GM10847 (cell line): ENCODE results near the gene DSCAML1.

Experiments used
- POLR2A ChIP-seq: IDR thresholded peaks from 2 replicates; pipeline ENCODE4 v1.6.1; 2011; ENCODE audit not compliant: insufficient read length; ENCODE audit errors: extremely low read depth

Gene DSCAML1

GRCh38 chr11:117816846-117817367 is 19.9 kb upstream of the DSCAML1 start:
- no peak for TF ChIP-seq POLR2A

DNA sequence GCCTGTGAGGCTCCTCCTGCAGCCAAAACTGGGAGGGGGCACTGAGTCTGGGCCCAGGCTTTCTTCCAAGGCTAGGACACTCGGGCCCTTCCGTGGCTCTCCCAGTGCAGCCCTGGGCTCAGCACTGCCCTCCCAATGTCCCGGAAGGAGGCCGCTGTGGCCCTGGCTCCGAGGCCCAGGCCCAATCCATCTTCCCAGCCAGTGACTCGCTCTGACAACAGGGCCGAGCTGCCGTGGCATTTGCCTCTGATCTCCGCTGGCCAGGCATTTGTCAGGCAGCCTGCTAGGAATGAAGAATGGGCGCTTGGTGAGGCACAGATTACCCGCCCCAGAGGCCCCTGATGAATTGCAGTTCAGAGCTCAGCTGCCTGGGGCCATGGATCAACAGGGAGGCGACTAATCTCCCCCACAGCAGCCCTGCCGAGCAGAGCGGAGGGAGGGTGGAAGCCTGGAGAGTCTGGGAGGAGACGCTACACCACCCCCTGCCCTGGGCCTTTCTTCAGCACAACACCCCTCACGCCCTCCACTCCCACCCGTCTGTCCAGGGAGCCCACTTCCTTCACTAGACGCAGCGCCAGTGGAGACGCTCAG is 19.2 kb upstream of the DSCAML1 start:
- TF ChIP-seq POLR2A: no peak

DNA sequence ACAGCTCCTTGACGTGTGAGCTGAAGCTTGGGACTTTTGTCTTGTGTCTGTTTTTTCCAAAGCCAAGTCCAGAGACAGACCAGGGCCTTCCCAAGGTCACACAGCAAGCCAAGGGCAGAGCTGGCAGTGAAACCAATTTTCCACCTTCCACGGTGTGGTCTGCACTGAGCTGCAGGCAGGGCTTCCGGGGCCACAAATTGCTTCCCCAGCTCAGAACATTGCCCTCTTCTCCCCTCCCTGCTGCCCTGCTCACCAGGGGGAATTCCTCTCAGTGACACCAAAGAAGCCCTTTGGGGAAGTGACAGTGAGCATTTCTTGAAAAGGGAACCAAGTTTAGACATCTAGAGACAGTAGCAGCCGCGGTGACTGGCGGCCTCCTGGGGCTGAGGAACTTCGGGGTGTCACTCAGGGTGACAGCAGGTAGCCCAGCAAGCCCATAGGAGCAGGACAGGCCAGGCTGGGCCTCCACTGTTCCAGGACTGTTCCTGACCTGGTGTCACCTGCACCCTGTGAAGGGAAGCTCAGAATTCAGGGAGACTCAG is 18.3 kb upstream of the DSCAML1 start:
- no peak for TF ChIP-seq POLR2A

DNA sequence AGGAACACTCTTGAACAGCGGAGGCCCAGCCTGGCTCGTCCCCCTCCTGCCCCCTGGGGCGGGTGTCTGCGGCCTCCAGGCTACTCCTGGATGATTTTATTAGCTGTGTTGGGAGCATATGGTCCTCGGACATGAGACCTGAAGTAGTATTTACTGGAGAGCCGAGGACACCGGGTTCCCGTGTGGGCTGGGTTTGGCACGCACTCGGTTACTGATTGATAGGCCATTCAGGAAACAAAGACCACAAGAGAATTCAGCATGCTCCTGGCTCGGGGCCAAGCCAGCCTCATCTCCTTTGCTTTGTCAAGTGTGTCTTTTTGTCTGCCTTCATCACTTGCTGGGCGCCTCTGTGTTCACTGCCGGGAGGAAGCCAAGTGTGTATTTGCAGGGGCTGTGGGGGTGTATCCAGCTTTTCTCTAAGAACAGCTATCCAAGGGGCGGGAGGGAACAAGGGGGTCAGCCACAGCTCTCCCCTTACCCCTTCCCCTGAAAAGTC is 17.8 kb upstream of the DSCAML1 start:
- TF ChIP-seq POLR2A: peak; percentile 51

DNA sequence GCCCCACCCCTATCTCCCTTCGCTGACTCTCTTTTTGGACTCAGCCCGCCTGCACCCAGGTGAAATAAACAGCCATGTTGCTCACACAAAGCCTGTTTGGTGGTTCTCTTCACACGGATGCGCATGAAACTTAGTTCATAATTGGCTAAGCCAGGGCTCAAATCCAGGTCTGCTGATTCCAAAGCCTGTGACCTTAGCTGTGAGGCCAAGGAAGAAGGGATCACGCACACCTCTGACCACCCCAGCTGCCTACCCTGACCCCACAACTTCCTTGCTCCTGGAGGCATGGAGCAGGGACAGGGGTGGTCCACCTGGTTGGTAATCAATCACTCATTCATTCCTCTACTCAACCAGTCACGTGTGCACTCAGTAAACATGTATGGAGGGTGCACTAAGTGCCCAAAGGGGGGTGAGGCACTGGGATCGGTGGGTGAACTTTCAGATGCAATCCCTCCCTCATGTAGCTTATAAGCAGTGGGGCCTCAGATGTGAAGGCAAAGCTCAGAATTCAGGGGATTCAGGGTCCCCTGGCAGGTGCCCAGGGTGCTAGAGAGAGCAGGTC is 17.3 kb upstream of the DSCAML1 start:
- TF ChIP-seq POLR2A: no peak

GRCh38 chr11:117809236-117810055 is 12.4 kb upstream of the DSCAML1 start:
- TF ChIP-seq POLR2A: no peak

GRCh38 chr11:117808784-117809183 is 11.8 kb upstream of the DSCAML1 start:
- TF ChIP-seq POLR2A: no peak

DNA sequence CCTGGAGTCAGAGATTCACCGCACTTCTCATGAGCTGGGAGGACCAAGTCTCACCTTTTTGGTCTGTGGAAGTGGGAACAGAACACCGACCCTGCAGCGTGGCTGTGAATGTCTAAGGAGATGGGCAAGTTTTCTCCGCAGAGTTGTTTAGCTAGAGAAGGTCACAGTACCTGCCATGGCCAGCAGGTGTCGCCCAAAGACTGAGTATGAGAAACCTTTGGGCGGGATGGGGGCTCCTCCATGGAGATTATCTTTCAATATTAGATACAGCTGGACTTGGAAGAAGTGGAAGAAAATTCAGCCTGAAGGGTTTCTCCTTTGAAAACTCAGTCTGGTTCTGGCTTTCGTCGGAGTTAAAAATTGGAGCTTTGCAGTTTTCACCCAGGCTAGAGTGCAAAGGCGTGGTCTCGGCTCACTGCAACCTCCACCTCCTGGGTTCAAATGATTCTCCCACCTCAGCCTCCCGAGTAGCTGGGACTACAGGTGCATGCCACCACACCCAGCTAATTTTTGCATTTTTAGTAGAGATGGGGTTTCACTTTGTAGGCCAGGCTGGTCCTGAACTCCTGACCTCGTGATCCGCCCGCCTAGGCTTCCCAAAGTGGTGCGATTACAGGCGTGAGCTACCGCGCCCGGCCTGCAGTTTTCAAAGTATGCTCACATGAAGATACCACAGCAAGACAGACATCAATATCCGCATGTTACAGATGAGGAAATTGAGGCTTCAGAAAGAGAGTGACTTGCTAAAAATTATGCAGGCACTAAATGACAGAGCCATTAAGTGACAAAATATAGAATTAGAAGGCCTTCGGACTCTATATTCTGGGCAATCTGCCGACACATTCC is 10.7 kb upstream of the DSCAML1 start:
- no peak for TF ChIP-seq POLR2A

DNA sequence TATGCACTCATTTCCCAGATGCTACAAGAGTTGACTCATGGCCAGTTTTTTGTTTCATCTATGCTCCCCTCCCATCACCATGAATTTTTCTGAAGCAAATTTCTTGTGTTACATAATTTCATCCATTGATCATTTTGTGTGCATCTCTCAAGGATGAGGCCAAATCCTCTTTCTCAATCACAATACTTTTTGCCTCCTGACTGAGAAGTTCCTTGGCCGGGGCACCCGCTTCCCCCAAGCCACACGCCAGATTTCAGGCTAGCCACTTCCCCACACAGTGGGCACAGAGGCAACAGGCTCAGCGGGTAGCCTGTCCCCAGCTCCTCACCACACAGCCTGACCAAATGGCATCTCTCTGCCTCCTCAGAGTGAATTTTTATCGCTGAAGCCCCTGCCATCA is 9.8 kb upstream of the DSCAML1 start:
- TF ChIP-seq POLR2A: no peak

DNA sequence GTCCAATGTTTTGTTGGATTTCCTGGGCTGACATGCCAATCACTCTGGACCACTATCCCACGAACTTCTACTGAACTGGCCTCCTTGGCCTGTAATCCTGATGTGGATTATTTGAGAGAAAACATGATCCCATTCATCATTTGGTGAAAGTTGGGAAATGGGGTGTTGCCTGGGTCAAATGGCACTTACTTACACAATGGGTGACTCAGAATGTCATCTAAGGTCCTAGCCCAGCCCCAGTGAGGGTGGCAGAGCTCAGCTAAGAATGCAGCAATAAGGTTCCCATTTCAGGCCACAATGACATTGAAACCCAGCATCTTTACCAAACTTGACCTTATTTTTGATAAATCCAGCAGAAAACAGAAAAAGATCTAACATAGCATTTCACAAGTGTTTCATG is 8.0 kb upstream of the DSCAML1 start:
- TF ChIP-seq POLR2A: no peak

DNA sequence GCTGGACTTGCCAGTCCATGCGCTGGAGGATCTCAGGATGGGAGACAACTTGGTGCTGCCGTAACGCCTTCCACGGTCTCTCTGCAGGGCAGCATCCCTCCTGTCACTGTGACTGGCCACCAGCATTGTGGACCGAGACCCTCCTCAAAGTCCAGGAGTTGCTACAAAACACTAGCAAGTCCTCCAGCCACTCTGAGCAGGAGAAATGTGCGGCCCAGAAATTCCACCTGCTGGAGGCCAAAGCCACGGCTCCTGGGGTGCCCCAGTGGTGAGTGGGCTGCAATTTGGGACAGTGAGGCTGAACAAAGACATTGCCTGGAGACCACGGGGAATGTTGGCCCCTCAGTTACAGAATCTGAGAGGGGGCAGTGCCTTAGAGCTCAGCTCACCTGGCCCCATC is 6.9 kb upstream of the DSCAML1 start:
- no peak for TF ChIP-seq POLR2A

DNA sequence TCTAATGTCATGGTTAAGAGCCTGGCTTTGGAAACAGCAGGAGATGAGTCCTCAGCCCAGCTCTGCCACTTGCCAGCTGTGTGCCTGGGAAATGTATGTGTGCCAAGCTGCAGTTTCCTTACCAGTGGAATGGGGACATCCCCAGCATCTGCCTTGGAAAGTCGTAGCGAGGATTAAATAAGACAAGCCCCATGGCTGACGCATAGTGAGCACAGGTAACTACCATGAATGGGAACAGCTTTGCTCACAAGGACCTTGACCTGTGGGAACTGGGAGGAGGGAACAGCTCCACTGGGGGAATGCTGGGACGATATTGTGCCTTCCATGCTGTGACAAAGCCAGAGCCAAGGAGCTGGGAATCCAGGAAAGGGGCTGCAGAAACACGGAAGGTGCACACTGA is 2.6 kb upstream of the DSCAML1 start:
- no peak for TF ChIP-seq POLR2A

GRCh38 chr11:117796456-117796871 is 552 bp downstream of the DSCAML1 start:
- TF ChIP-seq POLR2A: no peak

DNA sequence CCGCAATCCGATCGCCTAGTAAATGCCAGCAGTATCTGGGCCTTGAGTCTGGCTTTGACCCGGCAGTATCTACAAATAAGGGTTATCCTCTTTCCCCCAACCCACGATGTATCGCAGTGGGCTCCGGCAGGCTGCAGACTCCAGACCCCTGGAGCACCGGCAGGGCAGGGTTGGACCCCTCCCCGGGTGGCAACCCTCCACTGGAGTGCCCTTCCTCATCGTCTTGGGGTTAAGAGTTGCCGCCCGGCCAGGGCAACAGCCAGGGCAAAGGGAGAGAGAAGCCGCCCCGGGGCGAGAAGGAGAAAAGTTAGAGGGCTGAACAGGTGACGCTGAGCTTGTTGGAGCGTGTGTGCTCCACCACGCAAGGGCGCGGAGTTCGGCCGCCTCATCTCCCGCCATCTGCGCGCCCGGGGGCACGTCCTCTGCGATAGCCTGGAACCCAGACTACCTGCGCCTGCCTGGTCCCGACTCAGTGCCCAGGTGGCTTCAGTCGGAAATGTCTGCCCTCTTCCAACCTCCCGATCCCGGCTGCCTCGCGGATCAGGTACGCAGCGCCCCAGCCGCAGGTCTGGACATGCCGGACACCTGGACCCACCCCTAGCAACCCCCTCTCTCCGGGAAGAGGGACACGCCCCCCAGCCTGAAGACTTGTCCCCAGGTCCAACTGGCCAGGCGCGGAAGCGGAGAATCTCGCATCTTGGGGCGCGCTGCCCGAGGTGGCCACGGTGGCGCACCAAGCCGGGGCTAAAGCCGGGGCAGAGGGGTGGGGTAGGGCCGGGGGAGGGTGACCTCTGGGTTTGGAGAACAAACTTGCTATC is 1.2 kb downstream of the DSCAML1 start:
- TF ChIP-seq POLR2A: no peak
